WTC11 (cell line): ENCODE results near the gene HDDC3. TPM values are rescaled to one million over a fixed set of nuclear protein-coding genes. Genes with fewer than 3 reads are reported as not detected.

ENCODE experiments used
- ATAC-seq: fragments of 200-7000 bp; cut with Tn5 transposase; 2 replicates; pipeline ENCODE4 v1.10.0; 2021; ENCODE audit warnings: mild to moderate bottlenecking, moderate library complexity
- CTCF ChIA-PET: fragments of 300-600 bp; sonication (Branson Sonifier 250); formaldehyde crosslinking; loops from one replicate; lab custom pipeline; 2021; ENCODE audit warnings: antibody characterized with exemption; lab: Charles Lee
- POLR2A ChIA-PET: fragments of 350-600 bp; sonication (Branson Sonifier 250); formaldehyde crosslinking; loops from one replicate; lab custom pipeline; 2021; ENCODE audit warnings: antibody characterized with exemption; lab: Charles Lee
- DNase-seq: peaks from one replicate; pipeline ENCODE4 v3.0.0; 2021; ENCODE audit warnings: low spot score
- H3K27ac Mint-ChIP-seq: 2 replicates; pipeline ENCODE4 v1.8.0; 2021; ENCODE audit warnings: mixed read lengths
- H3K27me3 Mint-ChIP-seq: 2 replicates; pipeline ENCODE4 v1.8.0; 2021; ENCODE audit warnings: low read depth, mild to moderate bottlenecking, moderate library complexity, mixed read lengths
- H3K36me3 Mint-ChIP-seq: 2 replicates; pipeline ENCODE4 v1.8.0; 2021; ENCODE audit warnings: mixed read lengths
- H3K4me1 Mint-ChIP-seq: 2 replicates; pipeline ENCODE4 v1.8.0; 2022; ENCODE audit warnings: mixed read lengths
- H3K4me3 Mint-ChIP-seq: 2 replicates; pipeline ENCODE4 v1.8.0; 2021; ENCODE audit warnings: mild to moderate bottlenecking, moderate library complexity, mixed read lengths
- H3K9me3 Mint-ChIP-seq: 2 replicates; pipeline ENCODE4 v1.8.0; 2021; ENCODE audit warnings: mixed read lengths
- AFF4 ChIP-seq: sonication (generic); formaldehyde crosslinking; IDR thresholded peaks from 2 replicates; pipeline ENCODE4 v1.8.1; 2023; ENCODE audit warnings: mild to moderate bottlenecking, missing genetic modification reagents, borderline replicate concordance
- ATF1 ChIP-seq: sonication (generic); formaldehyde crosslinking; IDR thresholded peaks from 2 replicates; pipeline ENCODE4 v1.8.1; 2023; ENCODE audit warnings: mild to moderate bottlenecking, moderate library complexity, missing genetic modification reagents
- ATF2 ChIP-seq: sonication (generic); formaldehyde crosslinking; IDR thresholded peaks from 2 replicates; pipeline ENCODE4 v1.8.1; 2022; ENCODE audit warnings: low read depth, missing genetic modification reagents, borderline replicate concordance
- CTCF ChIP-seq: fragments of 200-600 bp; IDR thresholded peaks from 2 replicates; pipeline ENCODE4 v1.8.0; 2022; ENCODE audit warnings: antibody characterized with exemption
- HMGXB4 ChIP-seq: sonication (generic); formaldehyde crosslinking; IDR thresholded peaks from 2 replicates; pipeline ENCODE4 v1.8.1; 2023; ENCODE audit warnings: mild to moderate bottlenecking, moderate library complexity, missing genetic modification reagents
- IRF1 ChIP-seq: sonication (generic); formaldehyde crosslinking; IDR thresholded peaks from 2 replicates; pipeline ENCODE4 v1.8.0; 2023; ENCODE audit warnings: missing genetic modification reagents
- IRF2 ChIP-seq: sonication (generic); formaldehyde crosslinking; IDR thresholded peaks from 2 replicates; pipeline ENCODE4 v1.8.0; 2022; ENCODE audit warnings: low read depth, missing genetic modification reagents, borderline replicate concordance
- MXD4 ChIP-seq: fragments of 250-450 bp; sonication (Bioruptor Pico); IDR thresholded peaks from 2 replicates; pipeline ENCODE4 v1.8.0; 2021; ENCODE audit warnings: mild to moderate bottlenecking, moderate library complexity, borderline replicate concordance
- NFATC4 ChIP-seq: fragments of 250-450 bp; sonication (Bioruptor Pico); IDR thresholded peaks from 2 replicates; pipeline ENCODE4 v1.9.0; 2021; ENCODE audit warnings: mild to moderate bottlenecking
- NR2C2 ChIP-seq: sonication (generic); formaldehyde crosslinking; IDR thresholded peaks from 2 replicates; pipeline ENCODE4 v1.8.0; 2022; ENCODE audit warnings: mild to moderate bottlenecking, missing genetic modification reagents
- PREB ChIP-seq: sonication (generic); formaldehyde crosslinking; IDR thresholded peaks from 2 replicates; pipeline ENCODE4 v1.8.1; 2022; ENCODE audit warnings: mild to moderate bottlenecking, missing genetic modification reagents, moderate library complexity, borderline replicate concordance
- PRRX2 ChIP-seq: fragments of 250-450 bp; sonication (Bioruptor Pico); IDR thresholded peaks from 2 replicates; pipeline ENCODE4 v1.8.0; 2021; ENCODE audit warnings: mild to moderate bottlenecking
- STAT6 ChIP-seq: sonication (generic); formaldehyde crosslinking; conservative IDR thresholded peaks from 2 replicates; pipeline ENCODE4 v1.8.1; 2023; ENCODE audit warnings: mild to moderate bottlenecking, low read depth, missing genetic modification reagents, moderate library complexity
- TEAD1 ChIP-seq: sonication (generic); formaldehyde crosslinking; IDR thresholded peaks from 2 replicates; pipeline ENCODE4 v1.8.0; 2022; ENCODE audit warnings: mild to moderate bottlenecking, missing genetic modification reagents
- USF2 ChIP-seq: sonication (generic); formaldehyde crosslinking; IDR thresholded peaks from 2 replicates; pipeline ENCODE4 v1.8.1; 2023; ENCODE audit warnings: mild to moderate bottlenecking, missing genetic modification reagents, moderate library complexity
- ZNF232 ChIP-seq: sonication (generic); formaldehyde crosslinking; IDR thresholded peaks from 2 replicates; pipeline ENCODE4 v1.8.0; 2022; ENCODE audit warnings: mild to moderate bottlenecking, missing genetic modification reagents
- ZNF423 ChIP-seq: fragments of 250-450 bp; sonication (Bioruptor Pico); IDR thresholded peaks from 2 replicates; pipeline ENCODE4 v2.1.2; 2022; ENCODE audit warnings: mild to moderate bottlenecking, moderate library complexity
- ZNF671 ChIP-seq: fragments of 250-450 bp; sonication (Bioruptor Pico); IDR thresholded peaks from 2 replicates; pipeline ENCODE4 v1.8.0; 2021; ENCODE audit warnings: mild to moderate bottlenecking
- ZSCAN18 ChIP-seq: fragments of 250-450 bp; sonication (Bioruptor Pico); IDR thresholded peaks from 2 replicates; pipeline ENCODE4 v2.1.2; 2022; ENCODE audit warnings: mild to moderate bottlenecking, moderate library complexity
- total RNA-seq: library from RNA; stranded (reverse); gene quantifications from 3 replicates; pipeline ENCODE4 v1.2.3, GENCODE V29; 2021

Gene HDDC3
- total RNA-seq, 1 experiment from 2014 or later: 16.4 TPM

GRCh38 chr15:90909976-90910375 lies 22.4 kb downstream of the HDDC3 start:
- peaks cover under 1% of the 10 kb centered on the region for H3K27me3 Mint-ChIP-seq
- POLR2A ChIA-PET: no interaction called here
- no peak for ATAC-seq

More at GRCh38 chr15:90909976-90910375, 22.4 kb downstream of the HDDC3 start:
- no peak overlapping the region for H3K4me3 Mint-ChIP-seq
- H3K9me3 Mint-ChIP-seq: no peaks in the 10 kb centered on the region
- H3K27ac Mint-ChIP-seq: no peak overlapping the region
- CTCF ChIA-PET: interaction anchor here (0.9 to 1.1 kb wide), 2 partner anchors 9 to 22 kb away, joined by 3 to 4 read pairs; partner anchors contain the start of gene HDDC3
- no peak for DNase-seq
- H3K36me3 Mint-ChIP-seq: peaks cover 7% of the 10 kb centered on the region
- TF ChIP-seq NFATC4 (CRISPR knock-in tag) (no peak), NR2C2 (CRISPR knock-in tag) (no peak), ATF2 (CRISPR knock-in tag) (no peak), PREB (CRISPR knock-in tag) (no peak), AFF4 (CRISPR knock-in tag) (no peak), IRF2 (no peak), MXD4 (CRISPR knock-in tag) (no peak), ZNF423 (CRISPR knock-in tag) (no peak), ATF1 (CRISPR knock-in tag) (no peak), ZNF232 (CRISPR knock-in tag) (no peak), STAT6 (CRISPR knock-in tag) (no peak), USF2 (no peak), IRF1 (CRISPR knock-in tag) (no peak), PRRX2 (no peak), TEAD1 (CRISPR knock-in tag) (no peak), CTCF (no peak), ZSCAN18 (CRISPR knock-in tag) (no peak), HMGXB4 (CRISPR knock-in tag) (no peak), ZNF671 (no peak)
- H3K4me1 Mint-ChIP-seq: no peaks in the 10 kb centered on the region
